Trophoblast cell (in vitro differentiated cells and primary cell): ENCODE measurements around the gene ELP1.
"Not testable (repeated sequence)": the region's sequence is repeated elsewhere in the genome, so short reads cannot be mapped to it uniquely, and the experiment has no call there.

Experiments
- DNase-seq, 2 donors: peaks; one replicate each; pipeline ENCODE4 v3.0.0-alpha.2; 2016
- H2AFZ ChIP-seq: 2 replicates; pipeline ENCODE4 v1.6.1; 2013; ENCODE audit warnings: low read length, moderate library complexity, mild to moderate bottlenecking; ENCODE audit not compliant: insufficient read depth, poor library complexity
- H2AK5ac ChIP-seq: 2 replicates; pipeline ENCODE4 v1.6.1; 2013; ENCODE audit warnings: mild to moderate bottlenecking, low read length
- H2BK120ac ChIP-seq: 2 replicates; pipeline ENCODE4 v1.6.1; 2013; ENCODE audit warnings: low read length, mild to moderate bottlenecking, moderate library complexity; ENCODE audit not compliant: insufficient read depth, poor library complexity
- H2BK12ac ChIP-seq: 2 replicates; pipeline ENCODE4 v1.6.1; 2013; ENCODE audit warnings: mild to moderate bottlenecking, low read length, moderate library complexity
- H2BK5ac ChIP-seq: 2 replicates; pipeline ENCODE4 v1.6.1; 2013; ENCODE audit warnings: low read length, low read depth, moderate library complexity, mild to moderate bottlenecking; ENCODE audit not compliant: poor library complexity
- H3K14ac ChIP-seq: 2 replicates; pipeline ENCODE4 v1.6.1; 2013; ENCODE audit warnings: mild to moderate bottlenecking, low read length
- H3K18ac ChIP-seq: 2 replicates; pipeline ENCODE4 v1.6.1; 2013; ENCODE audit warnings: mild to moderate bottlenecking, low read length
- H3K23ac ChIP-seq: 2 replicates; pipeline ENCODE4 v1.6.1; 2013; ENCODE audit warnings: low read length
- H3K27ac ChIP-seq: 2 replicates; pipeline ENCODE4 v1.5.1; 2013; ENCODE audit warnings: low read depth, mild to moderate bottlenecking, inconsistent platforms, low read length, moderate library complexity
- H3K27me3 ChIP-seq: 2 replicates; pipeline ENCODE4 v1.6.1; 2013; ENCODE audit warnings: inconsistent platforms, mild to moderate bottlenecking, low read length, moderate library complexity; ENCODE audit not compliant: insufficient read depth
- H3K36me3 ChIP-seq, 2 experiments: 1 replicate in 1 of 2; 2 replicates in 1 of 2; pipeline ENCODE4 v1.6.1; 2013; ENCODE audit warnings: low read length in 2 of 2, mild to moderate bottlenecking in 2 of 2, moderate library complexity in 1 of 2; ENCODE audit not compliant: insufficient read depth in 2 of 2, control insufficient read depth in 1 of 2
- H3K4ac ChIP-seq: 2 replicates; pipeline ENCODE4 v1.6.1; 2013; ENCODE audit warnings: low read depth, mild to moderate bottlenecking, low read length, moderate library complexity
- H3K4me1 ChIP-seq, 2 experiments: 1 replicate in 1 of 2; 2 replicates in 1 of 2; pipeline ENCODE4 v1.6.1; 2013; ENCODE audit warnings: low read length in 2 of 2, mild to moderate bottlenecking in 2 of 2, moderate library complexity in 1 of 2; ENCODE audit not compliant: insufficient read depth in 2 of 2, control insufficient read depth in 1 of 2
- H3K4me2 ChIP-seq: 2 replicates; pipeline ENCODE4 v1.6.1; 2013; ENCODE audit warnings: inconsistent platforms, mild to moderate bottlenecking, low read length, moderate library complexity
- H3K4me3 ChIP-seq: 2 replicates; pipeline ENCODE4 v1.5.1; 2013; ENCODE audit warnings: mild to moderate bottlenecking, low read depth, low read length, inconsistent platforms
- H3K79me1 ChIP-seq: one replicate; pipeline ENCODE4 v1.6.1; 2013; ENCODE audit warnings: low read length
- H3K79me2 ChIP-seq: 2 replicates; pipeline ENCODE4 v1.6.1; 2013; ENCODE audit warnings: low read length, mild to moderate bottlenecking; ENCODE audit not compliant: control insufficient read depth, insufficient read depth, poor library complexity
- H3K9ac ChIP-seq: 2 replicates; pipeline ENCODE4 v1.6.1; 2013; ENCODE audit warnings: mild to moderate bottlenecking, low read length
- H3K9me3 ChIP-seq: 2 replicates; pipeline ENCODE4 v1.6.1; 2013; ENCODE audit warnings: low read depth, mild to moderate bottlenecking, control low read depth, inconsistent platforms, low read length; ENCODE audit not compliant: insufficient read depth
- H4K12ac ChIP-seq: 2 replicates; pipeline ENCODE4 v1.6.1; 2013; ENCODE audit warnings: low read depth, mild to moderate bottlenecking, low read length, moderate library complexity
- H4K8ac ChIP-seq: 2 replicates; pipeline ENCODE4 v1.6.1; 2013; ENCODE audit warnings: low read depth, mild to moderate bottlenecking, low read length, moderate library complexity
- H4K91ac ChIP-seq: one replicate; pipeline ENCODE4 v1.6.1; 2013; ENCODE audit warnings: low read depth, mild to moderate bottlenecking, low read length, moderate library complexity
- WGBS: extraction: QIAGEN DNeasy Blood & Tissue Kit; methylation state at CpG from one replicate; pipeline ENCODE4 v1.1.7; 2013; ENCODE audit warnings: missing lambda C conversion rate; ENCODE audit not compliant: insufficient read length, insufficient coverage; ENCODE audit errors: extremely low coverage; 5-methylcytosine and 5-hydroxymethylcytosine counted together

The ELP1 gene

GRCh38 chr9:108928386-108928785 is 5.5 kb downstream of the ELP1 start:
- no peak overlapping the region for H2BK120ac ChIP-seq
- H3K79me2 ChIP-seq, result no peaks in the 10 kb centered on the region
- H2BK12ac ChIP-seq, result no peak overlapping the region
- no peak overlapping the region for H3K14ac ChIP-seq
- H4K12ac ChIP-seq, result no peak overlapping the region
- no peak overlapping the region for H4K8ac ChIP-seq
- H3K9ac ChIP-seq, result no peak overlapping the region
- no peak overlapping the region for H3K4ac ChIP-seq
- H3K9me3 ChIP-seq, result no peaks in the 10 kb centered on the region
- no peak overlapping the region for H3K23ac ChIP-seq
- no CpG with 5 or more reads among the region's 2 CpGs for WGBS
- no peaks in the 10 kb centered on the region for H3K27me3 ChIP-seq
- DNase-seq, result no peak
- no peak overlapping the region for H2AFZ ChIP-seq
- no peak overlapping the region for H3K4me3 ChIP-seq
- H2BK5ac ChIP-seq, result no peak overlapping the region
- H3K4me2 ChIP-seq, result no peak overlapping the region
- peaks cover 0 to 7% of the 10 kb centered on the region in 2 experiments for H3K4me1 ChIP-seq
- H4K91ac ChIP-seq, result no peak overlapping the region
- no peak overlapping the region for H3K27ac ChIP-seq
- H3K18ac ChIP-seq, result no peak overlapping the region
- H2AK5ac ChIP-seq, result no peak overlapping the region
- H3K79me1 ChIP-seq, result no peaks in the 10 kb centered on the region
- H3K36me3 ChIP-seq, result peaks cover 2 to 25% of the 10 kb centered on the region in 2 experiments

GRCh38 chr9:108924466-108924865 is 9.5 kb downstream of the ELP1 start:
- DNase-seq, result no peak
- H3K18ac ChIP-seq, result no peak overlapping the region

GRCh38 chr9:108921200-108921599 is 12.7 kb downstream of the ELP1 start:
- WGBS, result no CpG with 5 or more reads among the region's 1 CpG
- H3K27ac ChIP-seq, result no peak overlapping the region
- H3K9ac ChIP-seq, result no peak overlapping the region

More at GRCh38 chr9:108924466-108924865, 9.5 kb downstream of the ELP1 start:
- Histone ChIP-seq H3K27ac (no peak overlapping the region), H4K8ac (no peak overlapping the region), H3K9ac (no peak overlapping the region), H4K91ac (no peak overlapping the region), H3K79me2 (no peaks in the 10 kb centered on the region), H3K4ac (no peak overlapping the region), H3K4me2 (no peak overlapping the region), H2BK5ac (no peak overlapping the region), H3K27me3 (no peaks in the 10 kb centered on the region), H3K4me3 (no peak overlapping the region), H3K14ac (no peak overlapping the region), H3K36me3 (peaks cover 2 to 31% of the 10 kb centered on the region in 2 experiments), H4K12ac (no peak overlapping the region), H2AFZ (no peak overlapping the region), H2BK120ac (no peak overlapping the region), H2AK5ac (no peak overlapping the region), H3K23ac (no peak overlapping the region), H3K4me1 (no peaks in the 10 kb centered on the region), H3K9me3 (no peaks in the 10 kb centered on the region), H3K79me1 (no peaks in the 10 kb centered on the region), H2BK12ac (no peak overlapping the region)

GRCh38 chr9:108920401-108920800 is 13.5 kb downstream of the ELP1 start:
- H3K4ac ChIP-seq, H4K91ac ChIP-seq, H3K79me2 ChIP-seq, H3K79me1 ChIP-seq, H2BK5ac ChIP-seq, DNase-seq, H3K9ac ChIP-seq, H2AK5ac ChIP-seq, H3K4me3 ChIP-seq, H2AFZ ChIP-seq, H3K23ac ChIP-seq, H4K8ac ChIP-seq, H3K9me3 ChIP-seq, H3K4me1 ChIP-seq, H3K27ac ChIP-seq, H2BK12ac ChIP-seq, H3K14ac ChIP-seq, H2BK120ac ChIP-seq, H3K4me2 ChIP-seq, H4K12ac ChIP-seq, H3K27me3 ChIP-seq, H3K18ac ChIP-seq: not testable (repeated sequence)
- no CpG with 5 or more reads among the region's 1 CpG for WGBS
- peaks cover 7 to 22% of the 10 kb centered on the region in 2 experiments for H3K36me3 ChIP-seq

More at GRCh38 chr9:108921200-108921599, 12.7 kb downstream of the ELP1 start:
- Histone ChIP-seq H3K4ac (no peak overlapping the region), H4K8ac (no peak overlapping the region), H4K91ac (no peak overlapping the region), H3K18ac (no peak overlapping the region), H3K23ac (no peak overlapping the region), H3K27me3 (no peaks in the 10 kb centered on the region), H3K79me1 (no peaks in the 10 kb centered on the region), H3K4me2 (no peak overlapping the region), H2BK120ac (no peak overlapping the region), H3K14ac (no peak overlapping the region), H2BK12ac (no peak overlapping the region), H2AFZ (no peak overlapping the region), H2AK5ac (no peak overlapping the region), H4K12ac (no peak overlapping the region), H3K36me3 (peaks cover 7 to 27% of the 10 kb centered on the region in 2 experiments), H3K4me3 (no peak overlapping the region), H3K4me1 (no peaks in the 10 kb centered on the region), H3K79me2 (no peaks in the 10 kb centered on the region), H2BK5ac (no peak overlapping the region), H3K9me3 (no peaks in the 10 kb centered on the region)
- no peak for DNase-seq
